Stomach smooth muscle (tissue), 2 donors: ENCODE results near the gene LTBP2.

Experiments
- H3K27ac ChIP-seq: one replicate; pipeline ENCODE4 v1.7.0; 2013; ENCODE audit warnings: mild to moderate bottlenecking, low read length, inconsistent platforms
- H3K27me3 ChIP-seq, 2 donors: one replicate each; pipeline ENCODE4 v1.7.0; 2013; ENCODE audit warnings: low read length in 2 of 2; ENCODE audit not compliant: insufficient read depth in 2 of 2, control insufficient read depth in 1 of 2
- H3K36me3 ChIP-seq, 2 donors: one replicate each; pipeline ENCODE4 v1.7.0; 2013; ENCODE audit warnings: low read length in 2 of 2; ENCODE audit not compliant: control insufficient read depth in 2 of 2, insufficient read depth in 2 of 2
- H3K4me1 ChIP-seq: one replicate; pipeline ENCODE4 v1.7.0; 2013; ENCODE audit warnings: low read length; ENCODE audit not compliant: control insufficient read depth, insufficient read depth
- H3K4me3 ChIP-seq, 2 donors: one replicate each; pipeline ENCODE4 v1.7.0; 2013; ENCODE audit warnings: low read length in 2 of 2
- H3K9ac ChIP-seq, 2 donors: one replicate each; pipeline ENCODE4 v1.7.0; 2013; ENCODE audit warnings: low read length in 2 of 2, mild to moderate bottlenecking in 1 of 2
- H3K9me3 ChIP-seq, 2 donors: one replicate each; pipeline ENCODE4 v1.7.0; 2013; ENCODE audit warnings: low read length in 2 of 2; ENCODE audit not compliant: control insufficient read depth in 2 of 2
- donor health status: healthy.
- donor health status: Pancreatic carcinoma.

The LTBP2 gene

GRCh38 chr14:74587363-74587707 lies 24.7 kb downstream of the LTBP2 start:
- Histone ChIP-seq H3K4me1 (peaks cover 16% of the 10 kb centered on the region), H3K9me3 (no peaks in the 10 kb centered on the region), H3K36me3 (no peaks in the 10 kb centered on the region), H3K27ac (no peak overlapping the region), H3K4me3 (no peak overlapping the region), H3K9ac (no peak overlapping the region), H3K27me3 (no peaks in the 10 kb centered on the region)

GRCh38 chr14:74586681-74587362 lies 25.2 kb downstream of the LTBP2 start:
- H3K4me3 ChIP-seq = no peak overlapping the region

GRCh38 chr14:74585406-74586335 lies 26.4 kb downstream of the LTBP2 start:
- no peak overlapping the region for H3K27ac ChIP-seq

More at GRCh38 chr14:74586681-74587362, 25.2 kb downstream of the LTBP2 start:
- peaks cover 19% of the 10 kb centered on the region for H3K4me1 ChIP-seq
- no peak overlapping the region for H3K27ac ChIP-seq
- H3K9ac ChIP-seq = no peak overlapping the region
- no peaks in the 10 kb centered on the region for H3K9me3 ChIP-seq
- no peaks in the 10 kb centered on the region for H3K27me3 ChIP-seq
- H3K36me3 ChIP-seq = no peaks in the 10 kb centered on the region

GRCh38 chr14:74584951-74585350 lies 27.1 kb downstream of the LTBP2 start:
- H3K27me3 ChIP-seq = peaks cover 0 to 2% of the 10 kb centered on the region in 2 donors
- H3K9me3 ChIP-seq = no peaks in the 10 kb centered on the region
- no peak overlapping the region for H3K27ac ChIP-seq
- H3K4me3 ChIP-seq = no peak overlapping the region
- H3K36me3 ChIP-seq = no peaks in the 10 kb centered on the region
- H3K4me1 ChIP-seq = peaks cover 19% of the 10 kb centered on the region
- no peak overlapping the region for H3K9ac ChIP-seq

More at GRCh38 chr14:74585406-74586335, 26.4 kb downstream of the LTBP2 start:
- H3K9ac ChIP-seq = no peak overlapping the region
- no peaks in the 10 kb centered on the region for H3K9me3 ChIP-seq
- peaks cover 19% of the 10 kb centered on the region for H3K4me1 ChIP-seq
- H3K4me3 ChIP-seq = no peak overlapping the region
- H3K27me3 ChIP-seq = no peaks in the 10 kb centered on the region
- no peaks in the 10 kb centered on the region for H3K36me3 ChIP-seq

- Histone ChIP-seq H3K27ac (no peak overlapping the region), H3K4me1 (peaks cover 24% of the 10 kb centered on the region), H3K9me3 (no peaks in the 10 kb centered on the region), H3K9ac (no peak overlapping the region), H3K4me3 (no peak overlapping the region), H3K36me3 (no peaks in the 10 kb centered on the region), H3K27me3 (peaks cover 0 to 2% of the 10 kb centered on the region in 2 donors)
These were observed 28.2 kb downstream of the LTBP2 start for GRCh38 chr14:74583689-74584434.

- no peaks in the 10 kb centered on the region for H3K9me3 ChIP-seq
- H3K36me3 ChIP-seq = no peaks in the 10 kb centered on the region
- H3K27ac ChIP-seq = no peak overlapping the region
- H3K4me1 ChIP-seq = peaks cover 24% of the 10 kb centered on the region
- H3K27me3 ChIP-seq = peaks cover 0 to 2% of the 10 kb centered on the region in 2 donors
- no peak overlapping the region for H3K9ac ChIP-seq
- H3K4me3 ChIP-seq = no peak overlapping the region
These were observed 29.0 kb downstream of the LTBP2 start for GRCh38 chr14:74582910-74583581.

GRCh38 chr14:74580275-74580672 lies 31.8 kb downstream of the LTBP2 start:
- H3K36me3 ChIP-seq = no peaks in the 10 kb centered on the region
- H3K27me3 ChIP-seq = peaks cover 0 to 2% of the 10 kb centered on the region in 2 donors
- H3K4me3 ChIP-seq = no peak overlapping the region
- H3K9me3 ChIP-seq = no peaks in the 10 kb centered on the region
- H3K27ac ChIP-seq = no peak overlapping the region
- no peak overlapping the region for H3K9ac ChIP-seq
- H3K4me1 ChIP-seq = peaks cover 29% of the 10 kb centered on the region

- Histone ChIP-seq H3K9me3 (no peaks in the 10 kb centered on the region), H3K27me3 (peaks cover 0 to 2% of the 10 kb centered on the region in 2 donors), H3K36me3 (no peaks in the 10 kb centered on the region), H3K27ac (no peak overlapping the region), H3K4me3 (no peak overlapping the region), H3K4me1 (peaks cover 30% of the 10 kb centered on the region), H3K9ac (no peak overlapping the region)
These were observed 32.4 kb downstream of the LTBP2 start for GRCh38 chr14:74579447-74580274.

- Histone ChIP-seq H3K4me1 (peaks cover 27% of the 10 kb centered on the region), H3K4me3 (no peak overlapping the region), H3K27ac (no peak overlapping the region), H3K27me3 (peaks cover 0 to 2% of the 10 kb centered on the region in 2 donors), H3K9me3 (no peaks in the 10 kb centered on the region), H3K36me3 (no peaks in the 10 kb centered on the region), H3K9ac (no peak overlapping the region)
These were observed 33.6 kb downstream of the LTBP2 start for GRCh38 chr14:74578479-74578878.
